IPS-15b (cell line): ENCODE measurements around the gene AP1M2.
"Not testable (repeated sequence)": the region's sequence is repeated elsewhere in the genome, so short reads cannot be mapped to it uniquely, and the experiment has no call there.

Source experiments
- H3K27me3 ChIP-seq: one replicate; pipeline ENCODE4 v1.6.1; 2013; ENCODE audit warnings: low read length; ENCODE audit not compliant: control insufficient read depth, insufficient read depth
- H3K36me3 ChIP-seq: one replicate; pipeline ENCODE4 v1.6.1; 2013; ENCODE audit warnings: low read length; ENCODE audit not compliant: control insufficient read depth, insufficient read depth
- H3K4me1 ChIP-seq: one replicate; pipeline ENCODE4 v1.6.1; 2013; ENCODE audit warnings: mild to moderate bottlenecking, low read length; ENCODE audit not compliant: control insufficient read depth, insufficient read depth
- H3K4me3 ChIP-seq: one replicate; pipeline ENCODE4 v1.5.1; 2013; ENCODE audit warnings: low read depth, low read length
- H3K9ac ChIP-seq: one replicate; pipeline ENCODE4 v1.6.1; 2013; ENCODE audit warnings: low read depth, mild to moderate bottlenecking, low read length
- H3K9me3 ChIP-seq: one replicate; pipeline ENCODE4 v1.6.1; 2013; ENCODE audit warnings: mild to moderate bottlenecking, low read length; ENCODE audit not compliant: control insufficient read depth, insufficient read depth

Gene AP1M2

DNA sequence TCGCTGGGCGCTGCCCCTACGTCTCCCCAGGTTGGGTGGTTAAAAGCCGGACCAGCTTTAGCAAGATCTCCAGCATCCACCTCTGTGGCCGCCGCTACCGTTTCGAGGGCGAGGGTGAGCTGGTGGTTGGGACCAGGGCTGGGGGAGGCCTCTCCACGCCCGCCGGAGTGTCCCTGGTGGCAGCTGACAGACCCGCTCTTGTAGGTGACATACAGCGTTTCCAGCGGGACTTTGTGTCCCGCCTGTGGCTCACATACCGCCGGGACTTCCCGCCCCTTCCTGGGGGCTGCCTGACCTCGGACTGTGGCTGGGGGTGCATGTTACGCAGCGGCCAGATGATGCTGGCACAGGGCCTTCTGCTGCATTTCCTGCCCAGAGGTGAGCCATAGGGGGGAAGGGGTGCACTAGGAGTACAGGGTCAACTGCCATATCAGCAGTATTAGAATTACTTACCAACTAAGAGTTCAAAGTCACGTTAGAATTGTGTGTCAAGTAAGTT lies 42.3 kb downstream of the AP1M2 start:
- Histone ChIP-seq H3K9me3 (no peaks in the 10 kb centered on the region), H3K9ac (no peak overlapping the region), H3K4me3 (peak overlapping the region; percentile 83), H3K4me1 (no peaks in the 10 kb centered on the region), H3K27me3 (no peaks in the 10 kb centered on the region), H3K36me3 (peaks cover 10% of the 10 kb centered on the region)

DNA sequence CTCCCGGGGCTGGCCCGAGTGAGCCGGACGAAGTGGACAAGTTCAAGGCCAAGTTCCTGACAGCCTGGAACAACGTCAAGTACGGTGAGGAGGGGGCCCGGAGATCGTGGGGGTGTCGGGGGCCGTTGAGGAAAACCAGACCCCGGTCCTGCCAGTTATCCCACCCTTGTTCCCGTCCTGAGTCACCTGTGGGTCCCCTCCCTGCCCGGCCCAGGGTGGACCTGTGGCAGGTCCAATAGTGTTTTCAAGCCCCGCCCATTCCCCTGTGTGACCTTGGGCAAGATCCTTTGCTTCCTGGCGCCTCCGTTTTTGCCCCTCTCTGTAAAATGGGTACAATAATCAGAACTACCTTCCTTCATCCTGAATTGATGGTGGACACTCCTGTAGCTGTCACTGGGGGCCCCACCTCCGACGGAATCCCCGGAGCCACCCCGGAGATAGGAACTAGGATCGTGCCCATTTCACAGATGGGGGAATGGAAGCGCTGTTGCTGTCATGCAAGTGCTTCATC lies 42.8 kb downstream of the AP1M2 start:
- no peaks in the 10 kb centered on the region for H3K4me1 ChIP-seq
- no peaks in the 10 kb centered on the region for H3K27me3 ChIP-seq
- peak overlapping the region; percentile 54 for H3K9ac ChIP-seq
- H3K9me3 ChIP-seq, result no peaks in the 10 kb centered on the region
- H3K4me3 ChIP-seq, result peak overlapping the region; percentile 83
- peaks cover 10% of the 10 kb centered on the region for H3K36me3 ChIP-seq

DNA sequence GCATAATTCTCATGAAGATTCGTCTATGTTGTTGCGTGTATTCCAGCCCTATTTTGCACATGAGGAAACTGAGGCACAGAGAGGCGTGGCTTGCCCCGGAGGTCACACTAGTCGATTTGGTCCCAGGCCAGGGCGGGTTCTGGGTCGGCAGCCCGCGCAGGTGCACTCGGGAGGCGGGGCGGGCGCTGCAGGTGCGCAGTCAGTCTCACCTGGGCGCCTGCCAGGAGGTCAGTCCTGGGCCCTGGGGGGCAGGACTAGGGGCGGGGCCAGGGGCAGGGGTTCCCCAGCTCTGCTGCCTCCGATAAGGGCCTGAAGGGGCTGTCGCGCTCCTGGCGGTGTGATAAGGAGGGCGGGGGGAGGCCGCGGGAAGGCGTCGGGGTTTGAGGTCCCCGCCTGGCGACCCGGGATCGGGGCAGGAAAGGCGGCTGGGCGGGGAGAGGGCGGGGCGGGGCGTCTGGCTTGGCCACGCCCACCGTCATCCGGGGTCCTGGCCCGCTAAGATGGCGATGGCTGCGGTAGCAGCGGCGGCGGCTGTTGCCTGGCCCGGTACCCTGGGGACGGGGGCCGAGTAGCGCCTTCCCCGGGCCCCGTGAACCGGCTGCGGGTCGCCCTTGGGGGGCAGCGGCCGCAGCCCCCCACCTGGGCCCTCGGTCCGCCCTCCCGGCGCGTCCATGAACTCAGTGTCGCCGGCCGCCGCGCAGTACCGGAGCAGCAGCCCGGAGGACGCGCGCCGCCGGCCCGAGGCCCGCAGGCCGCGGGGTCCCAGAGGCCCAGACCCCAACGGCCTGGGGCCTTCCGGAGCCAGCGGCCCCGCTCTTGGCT lies 43.5 kb downstream of the AP1M2 start, which contains the start of gene ATG4D:
Gene ATG4D, plus strand, starts transcription at position 485 of the 822 bp plus-strand sequence. Its CDS starts 187 bp downstream, at position 672.
- Histone ChIP-seq H3K36me3 (peaks cover 10% of the 10 kb centered on the region), H3K27me3 (no peaks in the 10 kb centered on the region), H3K9me3 (no peaks in the 10 kb centered on the region), H3K4me1 (no peaks in the 10 kb centered on the region), H3K4me3 (peak within 1 kb of the TSS; percentile 83), H3K9ac (peak within 1 kb of the TSS; percentile 54)

DNA sequence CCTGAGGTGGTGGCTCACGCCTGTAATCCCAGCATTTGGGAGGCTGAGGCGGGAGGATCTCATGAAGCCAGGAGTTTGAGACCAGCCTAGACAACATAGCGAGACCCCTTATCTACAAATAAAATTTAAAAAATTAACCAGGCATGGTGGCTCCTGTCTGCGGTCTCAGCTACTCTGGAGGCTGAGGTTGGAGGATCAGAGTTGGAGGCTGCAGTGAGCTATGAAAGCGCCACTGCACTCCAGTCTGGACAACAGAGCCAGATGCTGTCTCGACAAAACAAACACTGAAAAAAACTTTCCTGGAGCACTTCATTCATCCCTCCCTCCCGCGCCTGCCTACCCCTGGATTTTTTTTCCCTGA lies 44.1 kb downstream of the AP1M2 start:
- Histone ChIP-seq H3K4me3 (peak overlapping the region; percentile 49), H3K9ac (no peak overlapping the region), H3K36me3 (peaks cover 10% of the 10 kb centered on the region), H3K27me3 (no peaks in the 10 kb centered on the region), H3K9me3 (no peaks in the 10 kb centered on the region), H3K4me1 (no peaks in the 10 kb centered on the region)

DNA sequence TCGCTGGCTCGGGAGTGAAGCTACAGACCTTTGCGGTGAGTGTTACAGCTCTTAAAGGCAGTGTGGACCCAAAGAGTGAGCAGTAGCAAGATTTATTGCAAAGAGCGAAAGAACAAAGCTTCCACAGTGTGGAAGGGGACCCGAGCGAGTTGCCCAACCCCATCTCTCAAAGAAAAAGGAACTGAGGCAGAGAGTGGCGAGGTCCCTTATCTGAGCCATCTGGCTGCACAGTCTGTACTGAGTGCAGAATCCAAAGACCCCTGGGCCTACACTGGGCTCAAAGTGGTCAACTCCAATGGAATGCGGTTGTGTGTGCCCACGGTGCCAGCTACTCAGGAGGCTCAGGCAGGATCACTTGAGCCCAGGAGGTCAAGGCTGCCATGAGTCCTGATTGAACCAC lies 48.1 kb downstream of the AP1M2 start:
- H3K9ac ChIP-seq, H3K9me3 ChIP-seq, H3K4me1 ChIP-seq, H3K36me3 ChIP-seq, H3K4me3 ChIP-seq, H3K27me3 ChIP-seq: not testable (repeated sequence)

GRCh38 chr19:10538204-10538983 lies 48.7 kb downstream of the AP1M2 start:
- H3K36me3 ChIP-seq, result no peaks in the 10 kb centered on the region
- no peaks in the 10 kb centered on the region for H3K27me3 ChIP-seq
- H3K9ac ChIP-seq, result no peak overlapping the region
- H3K4me1 ChIP-seq, result no peaks in the 10 kb centered on the region
- H3K9me3 ChIP-seq, result no peaks in the 10 kb centered on the region
- no peak overlapping the region for H3K4me3 ChIP-seq

- Histone ChIP-seq H3K36me3 (no peaks in the 10 kb centered on the region), H3K9me3 (no peaks in the 10 kb centered on the region), H3K4me1 (no peaks in the 10 kb centered on the region), H3K4me3 (no peak overlapping the region), H3K27me3 (no peaks in the 10 kb centered on the region), H3K9ac (no peak overlapping the region)
Measured at GRCh38 chr19:10537668-10538067, 49.4 kb downstream of the AP1M2 start.

DNA sequence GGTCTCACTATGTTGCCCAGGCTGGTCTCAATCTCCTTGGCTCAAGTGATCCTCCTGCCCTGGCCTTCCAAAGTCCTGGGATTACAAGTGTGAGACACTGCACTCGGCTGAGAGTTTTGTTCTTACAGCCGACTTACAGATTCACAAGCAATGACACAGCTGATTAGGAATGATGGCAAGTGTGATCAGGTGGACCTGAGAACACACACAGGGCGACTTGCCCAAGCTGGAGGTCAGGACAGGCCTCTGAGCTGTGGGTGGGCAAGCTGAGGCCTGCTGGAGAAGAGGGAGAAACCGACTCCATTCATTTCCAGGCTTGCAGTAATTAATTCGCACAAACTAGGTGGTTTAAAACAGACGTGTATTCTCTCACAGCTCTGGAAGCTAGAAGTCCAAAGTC lies 51.5 kb downstream of the AP1M2 start:
- no peaks in the 10 kb centered on the region for H3K27me3 ChIP-seq
- no peak overlapping the region for H3K9ac ChIP-seq
- no peaks in the 10 kb centered on the region for H3K9me3 ChIP-seq
- H3K4me1 ChIP-seq, result no peaks in the 10 kb centered on the region
- H3K4me3 ChIP-seq, result no peak overlapping the region
- no peaks in the 10 kb centered on the region for H3K36me3 ChIP-seq

DNA sequence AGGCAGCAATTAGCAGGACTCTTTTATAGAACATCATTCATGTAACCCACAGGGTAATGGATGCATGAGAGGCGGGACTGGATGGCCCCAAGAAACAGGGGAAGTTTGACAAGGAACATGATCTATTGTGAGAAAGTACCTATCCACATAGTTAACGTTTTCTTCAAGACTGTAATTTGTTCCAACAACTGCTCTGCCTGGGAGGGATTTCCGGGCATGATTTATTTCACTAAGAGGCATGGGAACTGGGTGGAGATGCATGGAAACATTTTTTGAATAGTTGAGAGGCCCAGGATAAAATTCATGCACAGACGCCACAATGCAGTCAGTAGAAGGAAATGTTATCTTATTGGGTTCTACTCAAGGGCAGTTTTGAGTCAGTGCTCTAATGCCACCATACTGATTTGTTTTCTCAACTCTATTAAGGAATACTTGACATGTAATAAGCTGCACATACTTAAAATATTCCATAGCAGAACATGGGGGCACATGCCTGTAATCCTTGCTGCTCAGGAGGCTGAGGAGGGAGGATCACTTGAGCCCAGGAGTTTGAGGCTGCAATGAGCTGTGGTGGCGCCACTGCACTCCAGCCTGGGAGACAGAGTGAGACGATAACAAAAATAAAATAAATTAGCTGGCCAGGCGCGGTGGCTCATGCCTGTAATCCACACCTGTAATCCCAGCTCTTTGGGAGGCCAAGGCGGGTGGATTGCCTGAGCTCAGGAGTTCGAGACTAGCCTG lies 53.3 kb downstream of the AP1M2 start:
- Histone ChIP-seq H3K9me3 (no peaks in the 10 kb centered on the region), H3K4me3 (no peak overlapping the region), H3K9ac (no peak overlapping the region), H3K36me3 (no peaks in the 10 kb centered on the region), H3K4me1 (no peaks in the 10 kb centered on the region), H3K27me3 (no peaks in the 10 kb centered on the region)

DNA sequence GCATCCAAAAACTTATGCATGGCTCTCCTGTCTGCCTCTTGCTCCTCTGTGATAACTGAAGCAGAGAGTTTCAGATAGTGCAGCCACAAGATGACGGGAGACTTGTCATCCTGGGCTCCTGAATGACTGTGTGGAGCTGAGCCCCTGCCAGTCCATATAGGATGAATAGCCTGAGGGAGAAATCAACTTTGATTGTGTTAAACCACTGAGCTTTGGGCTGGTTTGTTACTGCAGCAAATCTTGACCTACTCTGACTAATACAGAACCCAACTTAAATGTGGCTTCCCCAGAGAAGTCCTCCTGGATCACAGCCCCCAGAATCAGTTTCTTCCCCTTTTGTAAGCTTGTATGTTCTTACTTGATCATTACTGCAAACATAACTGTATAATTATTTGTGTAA lies 54.7 kb downstream of the AP1M2 start:
- H3K9me3 ChIP-seq, result no peaks in the 10 kb centered on the region
- H3K4me3 ChIP-seq, result no peak overlapping the region
- no peaks in the 10 kb centered on the region for H3K36me3 ChIP-seq
- no peaks in the 10 kb centered on the region for H3K4me1 ChIP-seq
- no peak overlapping the region for H3K9ac ChIP-seq
- H3K27me3 ChIP-seq, result no peaks in the 10 kb centered on the region

GRCh38 chr19:10526887-10527286 lies 60.2 kb downstream of the AP1M2 start:
- not testable (repeated sequence) for H3K4me1 ChIP-seq, H3K9ac ChIP-seq, H3K4me3 ChIP-seq, H3K36me3 ChIP-seq, H3K27me3 ChIP-seq, H3K9me3 ChIP-seq
